Activated naive CD4-positive, alpha-beta T cell treated with anti-CD3 and anti-CD28 coated beads, Interleukin-2, amount 50 U/mL, for 72 hours (primary cell): ENCODE measurements around the gene ROCK2. TPM values are rescaled to one million over a fixed set of nuclear protein-coding genes. Genes with fewer than 3 reads are reported as not detected.

ENCODE experiments used
- total RNA-seq, 2 donors: library from RNA; stranded (reverse); gene quantifications; one replicate each; pipeline ENCODE4 v1.2.3, GENCODE V29; 2022

Gene ROCK2
- total RNA-seq, 2 donors from 2014 or later = 7.5 to 15.4 TPM

Other genes starting within 250 kb of the ROCK2 start
- 10 to 100 TPM in 1 of 2 donors, 1 to 10 TPM in 1; 6.9 to 12.3 TPM for gene SLC66A3, start 189.2 kb downstream of the ROCK2 start, total RNA-seq
- gene E2F6, start 121.5 kb upstream of the ROCK2 start, total RNA-seq = 1 to 10 TPM; 7.2 to 7.9 TPM
- gene GREB1, start 189.4 kb upstream of the ROCK2 start, total RNA-seq = 1 to 10 TPM in 1 of 2 donors, under 1 TPM in 1; 0.91 to 1.2 TPM